Stimulated activated naive CD4-positive, alpha-beta T cell treated with Interleukin-2 at 50 U/mL for 16 hours (primary cell): ENCODE measurements around the gene PSENEN.
A peak's percentile ranks its signal among the peaks of the same experiment; 100 is the strongest.
"Not testable (repeated sequence)": the region's sequence is repeated elsewhere in the genome, so short reads cannot be mapped to it uniquely, and the experiment has no call there.

Experiments used
- DNase-seq: peaks from one replicate; lab custom pipeline; 2025; lab: John Stamatoyannopoulos, UW

The PSENEN gene

GRCh38 chr19:35751839-35752745 lies 6.6 kb downstream of the PSENEN start:
- no peak for DNase-seq

- no peak for DNase-seq
Observed at GRCh38 chr19:35752746-35753350, 7.4 kb downstream of the PSENEN start.

- DNase-seq: no peak
Observed at GRCh38 chr19:35753634-35754369, 8.4 kb downstream of the PSENEN start.

- DNase-seq: no peak
Observed at GRCh38 chr19:35754370-35755130, 9.1 kb downstream of the PSENEN start.

GRCh38 chr19:35755131-35755549 lies 9.7 kb downstream of the PSENEN start:
- no peak for DNase-seq

GRCh38 chr19:35755550-35756376 lies 10.3 kb downstream of the PSENEN start:
- DNase-seq: peak; percentile 48

- no peak for DNase-seq
Observed at GRCh38 chr19:35756377-35757230, 11.2 kb downstream of the PSENEN start, which contains the start of gene HSPB6. HSPB6 (minus strand) TSS chr19:35757029; CDS start chr19:35757008, 21 bp downstream.

- DNase-seq: peak; percentile 33
Observed at GRCh38 chr19:35757231-35757748, 11.8 kb downstream of the PSENEN start.

GRCh38 chr19:35757749-35758608 lies 12.5 kb downstream of the PSENEN start, which contains the start of gene PROSER3:
PROSER3 (plus strand) TSS chr19:35758176; CDS start chr19:35758216, 40 bp downstream.
- peak; percentile 98 for DNase-seq

GRCh38 chr19:35759697-35760096 lies 14.2 kb downstream of the PSENEN start:
- DNase-seq: no peak

- DNase-seq: no peak
Observed at GRCh38 chr19:35760711-35761349, 15.4 kb downstream of the PSENEN start.

- no peak for DNase-seq
Observed at GRCh38 chr19:35764432-35765315, 19.2 kb downstream of the PSENEN start.

GRCh38 chr19:35766571-35767104 lies 21.2 kb downstream of the PSENEN start:
- no peak for DNase-seq

- no peak for DNase-seq
Observed at GRCh38 chr19:35767288-35768081, 22.0 kb downstream of the PSENEN start.

- DNase-seq: no peak
Observed at GRCh38 chr19:35768082-35768421, 22.6 kb downstream of the PSENEN start.

- DNase-seq: not testable (repeated sequence)
Observed at GRCh38 chr19:35772362-35772761, 26.9 kb downstream of the PSENEN start.
